Stimulated activated CD4-positive, alpha-beta T cell treated with anti-CD3 and anti-CD28 coated beads, Interleukin-1b, Interleukin-23, amount 100 ng/mL, for 4 hours (primary cell): Measurements from ENCODE around the gene FAM20B.

Source experiments
- DNase-seq, 2 donors: peaks; one replicate each; pipeline ENCODE4 v3.0.0-alpha.2; 2020; ENCODE audit warnings: low read depth in 2 of 2

The FAM20B gene

DNA sequence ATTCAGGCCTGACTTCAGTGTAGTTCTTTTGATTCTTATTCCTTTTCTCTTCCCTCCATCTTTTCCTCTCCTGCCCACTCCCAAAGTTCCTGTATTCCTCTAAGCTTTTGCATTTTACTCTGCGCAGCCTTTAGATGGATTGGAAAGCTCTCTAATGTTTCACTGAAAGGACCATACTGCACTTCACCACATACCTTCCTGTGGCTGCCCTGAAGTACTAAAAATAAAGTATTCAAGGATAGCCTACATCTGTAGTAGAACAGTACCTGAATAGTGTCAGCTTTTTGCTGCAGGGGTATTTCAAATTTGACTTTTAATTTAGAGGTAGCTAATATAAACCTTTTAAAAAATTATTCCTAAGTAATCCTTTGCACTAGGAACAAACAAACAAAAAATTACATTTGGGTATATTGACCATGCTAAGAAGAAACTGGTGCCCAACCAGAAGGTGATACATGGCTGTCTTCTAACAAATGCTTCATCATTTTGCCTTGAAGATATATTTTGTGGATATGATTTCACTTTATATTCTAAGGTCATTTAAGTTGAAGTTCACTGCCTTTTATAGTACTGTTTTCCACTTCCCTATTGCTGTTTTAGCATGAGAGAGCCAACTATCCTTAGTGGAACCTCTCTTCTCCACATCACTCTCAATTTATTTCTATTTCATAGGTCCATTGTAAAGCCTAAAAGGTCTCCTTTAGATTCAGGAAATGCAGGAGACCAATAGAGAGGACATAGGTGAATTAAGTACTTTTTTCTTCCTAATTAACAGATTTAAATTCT lies 22.8 kb downstream of the FAM20B start:
- no peak for DNase-seq

DNA sequence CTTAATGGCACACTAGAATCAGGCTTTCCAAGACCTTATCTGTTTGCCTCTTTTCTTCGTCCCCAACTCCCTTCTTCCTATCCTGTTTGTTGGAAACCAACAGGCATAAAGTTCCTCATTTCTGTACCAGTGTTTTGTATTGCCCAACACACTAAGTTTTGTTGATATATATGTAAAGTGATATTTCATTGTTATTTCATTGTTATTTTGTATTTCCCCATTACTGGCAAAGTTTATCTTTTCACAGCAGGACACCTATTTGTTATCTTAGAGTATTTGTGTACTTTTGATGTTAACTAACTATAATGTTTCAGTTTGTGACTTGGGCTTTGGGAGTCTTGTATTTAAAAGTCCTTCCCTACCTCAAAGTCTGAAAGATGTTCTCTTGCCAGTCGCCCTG lies 27.1 kb downstream of the FAM20B start:
- DNase-seq = no peak

DNA sequence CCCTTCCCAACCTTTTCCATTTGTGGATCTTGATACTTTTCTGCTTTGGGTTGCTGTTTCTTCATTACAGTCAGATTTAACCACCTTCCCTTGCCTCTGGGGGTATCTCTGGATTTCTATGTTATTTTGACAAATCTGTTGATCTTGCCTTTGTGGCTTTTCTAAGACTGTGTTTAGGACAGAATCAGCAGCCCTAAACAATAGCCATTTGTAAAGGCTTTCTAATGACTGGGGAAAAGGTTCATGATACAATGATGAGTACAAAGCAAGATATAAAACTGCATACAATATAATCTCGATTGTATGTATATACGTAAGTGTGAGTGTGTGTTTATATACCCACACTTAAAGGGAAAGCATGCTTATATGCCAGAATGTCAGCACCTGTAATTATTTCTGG lies 27.8 kb downstream of the FAM20B start:
- DNase-seq = no peak

DNA sequence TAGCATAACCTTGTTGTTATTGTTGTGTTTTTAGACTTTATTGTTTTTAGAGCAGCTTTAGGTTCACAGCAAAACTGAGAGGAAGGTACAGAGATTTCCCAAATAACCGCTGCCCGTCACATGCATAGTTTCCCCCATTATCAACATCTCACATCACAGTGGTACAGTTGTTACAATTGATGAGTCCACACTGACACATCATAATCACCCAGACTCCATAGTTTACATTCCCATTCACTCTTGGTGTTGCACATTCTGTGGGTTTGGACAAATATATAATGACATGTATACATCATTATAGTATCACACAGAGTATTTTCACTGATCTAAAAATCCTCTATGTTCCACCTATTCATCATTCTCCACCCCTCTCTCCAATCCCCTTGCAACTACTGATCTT lies 30.2 kb downstream of the FAM20B start:
- DNase-seq = no peak

DNA sequence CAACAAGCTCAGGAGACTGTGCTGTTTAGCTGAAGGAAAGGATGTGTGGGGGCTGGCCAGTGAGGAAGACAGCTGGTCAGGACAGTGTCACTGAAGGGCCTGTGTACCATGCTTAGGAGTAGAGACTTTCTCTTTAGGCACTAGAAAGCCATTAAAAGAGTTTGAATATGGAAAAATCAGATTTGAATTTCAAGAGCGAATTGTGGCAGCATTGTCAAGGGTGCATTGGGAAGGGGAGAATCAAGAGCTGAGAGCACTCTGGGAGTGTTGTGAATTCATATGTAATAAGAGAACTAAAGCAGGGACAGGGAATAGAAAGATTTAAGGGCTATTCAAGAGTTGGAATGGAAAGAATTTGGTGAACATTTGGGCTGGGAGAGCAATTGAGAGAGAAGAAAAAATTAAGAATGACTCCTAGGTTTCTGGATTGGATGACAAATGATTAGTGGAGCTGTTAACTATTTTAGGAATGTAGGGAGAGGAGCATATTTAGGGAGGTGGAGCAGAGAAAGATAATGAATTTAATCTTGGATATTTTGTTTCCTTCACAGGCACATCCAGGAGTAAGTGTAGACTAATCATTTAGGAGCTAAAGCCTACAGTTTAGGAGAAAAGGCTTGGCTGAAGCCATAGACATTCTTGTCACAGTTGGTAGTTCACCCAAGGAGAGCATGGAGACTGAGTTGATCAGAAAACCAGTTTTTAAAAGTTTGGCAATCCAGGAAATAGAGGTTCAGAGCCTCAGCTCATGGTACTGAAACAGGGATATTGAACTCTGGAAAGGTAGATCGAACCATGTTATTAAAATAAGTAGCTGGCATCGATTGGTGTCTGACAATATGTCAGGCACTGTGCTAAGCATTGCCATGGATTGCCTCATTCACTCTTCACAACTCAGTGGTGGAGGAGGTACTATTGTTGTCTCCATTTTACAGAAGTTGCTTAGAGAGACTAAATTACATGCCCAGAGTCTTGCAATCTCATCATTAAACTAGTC lies 33.1 kb downstream of the FAM20B start:
- no peak for DNase-seq

DNA sequence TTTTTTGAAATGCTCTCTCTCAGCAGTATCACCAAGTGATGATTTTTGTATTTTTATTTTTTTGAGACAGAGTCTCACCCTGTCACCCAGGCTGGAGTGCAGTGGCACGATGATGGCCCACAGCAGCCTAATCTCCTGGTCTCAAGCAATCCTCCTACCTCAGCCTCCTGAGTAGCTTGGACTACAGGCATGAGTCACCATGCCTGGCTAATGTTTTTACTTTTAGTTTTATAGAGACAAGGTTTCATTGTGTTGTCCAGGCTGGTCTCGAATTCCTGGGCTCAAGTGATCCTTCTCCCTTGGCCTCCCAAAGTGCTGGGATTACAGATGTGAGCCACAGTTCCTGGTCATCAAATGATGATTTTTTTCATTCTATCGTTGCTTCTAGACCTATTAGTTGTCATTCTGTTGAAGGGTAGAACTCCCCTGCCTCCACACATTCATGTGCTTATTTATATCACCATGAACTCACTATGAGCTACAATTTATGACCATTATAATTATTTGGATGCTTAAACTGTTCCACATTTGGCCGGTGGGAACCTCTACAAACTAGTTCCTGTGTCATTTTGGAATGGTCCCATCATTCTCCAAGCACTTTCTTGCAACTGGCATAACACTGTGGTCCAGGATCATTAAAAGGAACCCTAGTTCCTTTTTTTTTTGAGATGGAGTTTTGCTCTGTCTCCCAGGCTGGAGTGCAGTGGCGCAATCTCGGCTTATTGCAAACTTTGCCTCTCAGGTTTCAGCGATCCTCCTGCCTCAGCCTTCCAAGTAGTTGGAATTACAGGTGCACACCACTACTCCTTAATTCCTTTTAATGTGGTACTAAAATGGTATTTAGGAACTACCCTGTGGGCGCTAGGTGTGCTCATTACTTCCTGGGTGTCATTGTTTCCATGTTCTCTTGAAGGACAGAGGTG lies 35.9 kb downstream of the FAM20B start:
- no peak for DNase-seq

DNA sequence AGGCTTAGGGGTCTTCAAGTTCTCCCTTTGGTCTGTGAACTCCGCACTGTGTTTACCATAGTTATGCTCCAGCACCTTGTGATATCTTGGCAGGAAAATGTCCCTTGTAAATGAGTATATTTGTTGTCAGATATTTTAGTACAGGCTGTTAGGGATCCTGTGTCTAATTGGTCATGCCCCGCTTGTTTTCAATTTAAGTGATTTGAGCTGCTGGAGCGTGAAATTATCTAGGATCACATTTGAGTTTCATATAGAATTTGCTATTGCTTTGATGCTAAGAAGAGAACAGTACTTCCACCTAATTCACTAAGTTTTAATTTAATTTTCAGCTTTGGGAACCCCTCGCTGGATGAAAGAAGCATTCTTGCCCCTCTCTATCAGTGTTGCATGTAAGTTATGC lies 40.8 kb downstream of the FAM20B start:
- DNase-seq = no peak

DNA sequence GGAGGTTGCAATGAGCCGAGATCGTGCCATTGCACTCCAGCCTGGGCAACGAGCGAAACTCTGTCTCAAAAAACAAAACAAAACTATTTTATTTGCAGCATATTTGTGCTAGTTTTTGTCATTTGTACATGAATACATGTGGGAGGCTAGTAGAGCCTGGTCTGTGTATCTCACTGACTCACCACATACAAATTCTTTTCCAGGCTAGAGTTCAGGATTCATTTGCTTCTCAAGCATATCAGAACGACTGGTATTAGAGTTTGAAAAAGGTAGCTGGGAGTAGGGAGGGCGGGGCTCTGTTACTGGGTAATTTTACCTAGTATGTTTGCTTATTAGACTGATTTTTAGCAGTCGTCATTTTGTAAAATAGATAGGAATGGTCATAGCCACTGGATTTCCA lies 51.7 kb downstream of the FAM20B start:
- DNase-seq = no peak

DNA sequence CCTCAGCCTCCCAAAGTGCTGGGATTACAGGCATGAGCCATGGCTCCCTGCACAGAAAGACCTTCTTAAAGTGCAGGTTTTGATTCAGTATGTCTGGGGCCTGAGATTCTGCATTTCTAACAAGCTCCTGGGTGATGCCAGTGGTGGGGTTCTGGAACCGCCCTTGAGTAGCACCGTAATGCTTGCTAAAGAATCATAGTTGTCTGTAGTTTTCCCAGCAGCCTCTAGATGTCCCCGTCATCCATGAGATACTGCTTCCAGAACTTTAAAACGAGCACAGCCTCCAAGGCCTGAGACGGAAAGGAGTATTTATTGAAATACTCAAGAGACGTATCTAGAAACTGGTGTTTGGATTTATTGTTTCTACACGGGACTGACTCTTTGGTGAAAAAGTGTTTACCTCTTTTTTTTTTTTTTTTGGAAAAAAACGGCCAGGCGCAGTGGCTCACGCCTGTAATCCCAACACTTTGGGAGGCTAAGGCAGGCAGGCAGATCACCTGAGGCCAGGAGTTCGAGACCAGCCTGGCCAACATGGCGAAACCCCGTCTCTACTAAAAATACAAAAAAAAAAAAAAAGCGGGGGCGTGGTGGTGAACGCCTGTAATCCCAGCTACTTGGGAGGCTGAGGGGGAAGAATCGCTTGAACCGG lies 53.5 kb downstream of the FAM20B start:
- DNase-seq = peak in 1 of 2 donors; percentile 47

DNA sequence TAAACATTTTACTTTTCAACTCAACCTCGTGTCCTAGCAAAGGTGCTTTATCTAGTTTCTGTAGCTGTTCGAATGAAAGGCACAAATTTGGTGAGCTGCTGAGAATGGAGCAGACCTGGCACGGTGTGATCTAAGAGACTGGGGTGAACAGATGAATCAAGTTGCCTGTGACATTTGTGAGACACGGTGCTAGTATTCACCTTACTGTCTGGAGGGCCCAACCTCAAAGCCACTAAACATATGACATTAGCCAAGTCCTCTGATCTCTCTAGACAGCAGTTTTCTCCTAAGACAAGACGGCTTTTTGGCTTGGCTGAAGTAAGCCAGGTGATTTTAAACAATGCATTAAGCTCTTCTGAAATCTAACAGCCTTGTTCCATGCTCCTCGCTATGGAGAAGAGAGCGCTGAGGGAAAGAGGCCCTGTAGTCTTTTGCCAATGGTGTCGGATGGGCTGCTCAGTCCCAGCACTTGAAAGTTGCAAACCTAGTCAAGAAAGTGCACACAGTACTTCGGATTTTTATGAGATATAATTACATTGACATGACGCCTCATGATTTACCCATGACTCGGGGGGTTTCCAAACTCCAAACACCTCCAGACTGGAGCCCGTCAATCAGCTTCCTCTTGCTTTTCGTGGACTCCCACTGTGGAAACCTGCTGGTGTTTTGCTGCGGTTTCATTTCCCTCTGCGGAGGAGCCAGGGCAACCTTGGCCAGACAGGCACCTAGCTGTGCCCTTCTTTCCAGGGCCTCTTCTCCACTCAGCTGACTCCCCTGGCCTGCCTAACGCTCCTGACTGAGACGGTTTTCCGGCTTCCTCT lies 55.4 kb downstream of the FAM20B start:
- DNase-seq = peak; percentile 8 to 11

DNA sequence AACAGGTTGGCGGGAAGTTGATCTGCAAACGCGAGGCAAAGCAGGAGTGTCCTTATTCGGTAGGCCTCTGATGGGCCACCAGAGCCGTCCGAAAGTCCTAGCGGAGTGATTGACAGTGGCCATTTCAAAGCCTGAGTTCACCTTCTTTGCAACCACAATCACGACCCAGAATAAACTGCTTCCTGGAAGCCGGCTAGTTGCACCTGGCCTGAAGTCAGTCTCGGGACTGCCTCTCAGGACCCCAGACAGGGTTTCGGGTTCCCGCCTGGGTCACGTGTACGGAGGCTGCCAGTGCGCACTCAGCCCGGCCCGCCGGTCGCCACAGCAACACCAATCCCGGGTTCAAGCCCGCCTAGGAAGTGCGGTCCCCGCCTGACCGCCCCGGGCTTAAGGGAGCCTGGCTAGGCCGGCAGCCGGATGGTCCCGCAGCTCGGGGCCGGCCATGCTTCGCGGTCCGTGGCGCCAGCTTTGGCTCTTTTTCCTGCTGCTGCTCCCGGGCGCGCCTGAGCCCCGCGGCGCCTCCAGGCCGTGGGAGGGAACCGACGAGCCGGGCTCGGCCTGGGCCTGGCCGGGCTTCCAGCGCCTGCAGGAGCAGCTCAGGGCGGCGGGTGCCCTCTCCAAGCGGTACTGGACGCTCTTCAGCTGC lies 56.1 kb downstream of the FAM20B start, which contains the start of gene TOR3A:
TSS of gene TOR3A (plus strand) at position 384 of the 646 bp plus-strand sequence. CDS start at position 443, 59 bp downstream.
- peak; percentile 47 to 69 for DNase-seq

DNA sequence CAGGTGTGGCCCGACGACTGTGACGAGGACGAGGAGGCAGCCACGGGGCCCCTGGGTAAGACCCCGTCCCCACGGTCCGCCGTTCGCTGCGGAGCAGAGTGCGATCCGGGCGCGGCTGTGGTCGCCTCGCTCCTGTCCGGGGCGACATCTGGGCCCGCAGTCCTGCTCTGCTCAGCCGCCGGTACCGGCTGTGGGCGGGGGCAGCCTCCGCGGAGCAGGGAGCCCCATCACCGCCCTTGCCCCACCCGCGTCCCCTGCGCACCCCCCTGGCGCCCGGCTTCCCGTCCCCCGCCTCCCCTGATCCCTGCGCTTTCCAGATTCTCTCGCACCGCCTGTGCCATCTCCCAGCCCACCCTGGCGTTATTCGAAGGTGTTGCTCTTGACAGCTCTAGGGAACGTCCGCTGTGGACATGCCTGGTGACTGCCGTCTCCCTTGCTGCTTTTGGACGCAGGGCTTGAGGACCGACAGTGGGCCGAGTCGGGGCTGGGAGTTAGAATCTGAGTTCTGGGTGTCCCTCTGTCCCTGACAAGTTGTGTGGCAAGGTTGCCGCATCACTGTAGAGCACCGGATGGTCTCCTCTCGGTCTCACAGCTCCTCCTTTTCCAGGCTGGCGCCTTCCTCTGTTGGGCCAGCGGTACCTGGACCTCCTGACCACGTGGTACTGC lies 56.8 kb downstream of the FAM20B start:
- DNase-seq = peak; percentile 8 to 15

DNA sequence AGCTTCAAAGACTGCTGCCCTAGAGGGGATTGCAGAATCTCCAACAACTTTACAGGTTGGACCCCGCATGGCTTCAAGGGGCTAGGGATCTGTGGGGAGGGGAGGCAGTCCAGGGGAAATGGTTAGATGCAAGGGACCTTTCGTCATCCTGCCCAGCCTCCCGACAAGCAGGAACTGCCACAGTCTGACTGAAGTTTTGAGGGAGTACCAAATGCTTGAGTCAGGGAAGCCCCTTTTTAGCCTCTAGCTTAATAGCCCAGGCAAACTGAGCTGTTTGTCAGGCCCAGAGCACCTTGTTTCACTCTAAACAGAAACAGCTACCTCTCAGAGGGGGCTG lies 57.3 kb downstream of the FAM20B start:
- no peak for DNase-seq

DNA sequence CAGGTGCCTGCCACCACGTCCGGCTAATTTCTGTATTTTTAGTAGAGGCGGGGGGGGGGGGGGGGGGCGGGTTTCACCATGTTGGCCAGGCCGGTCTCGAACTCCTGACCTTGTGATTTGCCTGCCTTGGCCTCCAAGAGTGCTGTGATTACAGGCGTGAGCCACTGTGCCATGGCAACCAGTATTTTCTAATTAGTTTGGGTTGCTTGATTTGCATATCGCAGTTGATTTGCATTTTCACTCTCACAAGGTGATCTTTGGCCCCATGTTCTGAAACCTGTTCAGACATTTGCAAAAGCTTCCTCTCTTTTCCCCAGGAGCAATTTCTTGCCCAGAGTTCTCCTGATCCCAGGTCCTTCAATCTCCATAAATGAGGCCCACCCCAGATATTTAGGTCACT lies 57.8 kb downstream of the FAM20B start:
- no peak for DNase-seq

DNA sequence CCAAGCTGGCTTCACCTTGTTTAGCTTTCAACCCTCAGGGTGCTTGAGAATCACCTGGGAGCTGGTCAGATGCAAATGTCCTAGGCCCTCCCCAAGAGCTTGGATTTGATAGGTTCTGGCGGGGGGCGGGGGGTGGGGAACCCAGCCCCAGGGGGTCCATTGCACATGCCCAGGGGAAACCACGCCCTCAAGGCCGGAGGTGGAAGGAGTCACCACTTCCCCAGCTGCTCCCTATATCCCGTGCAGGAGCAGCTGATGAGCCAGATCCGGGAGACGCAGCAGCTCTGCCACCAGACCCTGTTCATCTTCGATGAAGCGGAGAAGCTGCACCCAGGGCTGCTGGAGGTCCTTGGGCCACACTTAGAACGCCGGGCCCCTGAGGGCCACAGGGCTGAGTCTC lies 62.0 kb downstream of the FAM20B start:
- no peak for DNase-seq

DNA sequence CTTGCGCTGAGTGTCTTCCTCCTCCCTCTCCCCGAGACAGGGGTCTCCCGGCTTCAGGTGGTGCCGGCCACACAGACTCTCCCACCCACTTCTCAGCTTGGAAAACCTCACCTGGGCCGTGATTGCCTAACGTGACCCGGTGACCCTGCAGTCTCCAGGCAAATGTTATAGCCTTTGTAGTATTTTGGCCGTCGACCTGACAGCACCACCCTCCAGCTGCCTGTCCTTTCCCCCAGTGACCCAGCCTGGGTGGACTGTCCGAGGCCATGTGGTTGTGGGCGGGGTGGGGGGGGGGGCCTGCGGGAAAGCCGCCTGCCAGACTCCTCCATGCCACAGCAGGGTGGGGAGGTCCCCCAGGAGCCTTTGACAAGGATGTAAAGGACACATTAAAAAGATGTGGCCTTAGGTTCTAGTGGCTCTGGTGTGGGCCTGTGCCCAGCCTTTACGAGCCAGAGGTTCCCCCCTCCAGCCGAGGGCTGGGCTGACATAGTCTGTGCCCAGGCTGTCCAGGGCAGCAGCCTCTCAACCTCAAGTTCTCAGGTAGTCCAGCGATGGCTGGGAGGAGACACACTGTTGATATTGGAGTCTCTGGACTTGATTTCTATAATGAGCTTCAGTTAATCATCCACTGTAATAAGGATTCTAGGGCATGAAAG lies 64.3 kb downstream of the FAM20B start:
- no peak for DNase-seq

DNA sequence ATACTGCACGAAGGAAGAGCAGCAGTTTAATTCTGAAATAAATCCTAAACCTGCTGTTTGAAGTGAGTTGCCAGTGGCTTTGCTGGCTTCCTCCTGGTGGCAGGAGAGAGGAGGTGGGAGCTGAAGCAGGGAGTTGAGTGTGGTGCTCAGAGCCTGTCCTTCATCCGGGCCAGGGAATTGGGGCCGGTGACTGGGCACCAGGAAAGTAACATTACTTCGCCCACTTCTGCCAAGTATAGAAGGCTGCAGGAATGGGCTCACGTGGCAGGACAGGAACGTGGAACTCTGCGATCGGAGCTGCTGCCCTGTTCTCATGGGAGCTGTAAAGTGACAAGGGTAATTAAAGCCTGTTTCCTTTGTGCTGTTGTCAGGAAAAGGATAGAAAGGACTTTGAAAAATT lies 64.8 kb downstream of the FAM20B start:
- DNase-seq = no peak

DNA sequence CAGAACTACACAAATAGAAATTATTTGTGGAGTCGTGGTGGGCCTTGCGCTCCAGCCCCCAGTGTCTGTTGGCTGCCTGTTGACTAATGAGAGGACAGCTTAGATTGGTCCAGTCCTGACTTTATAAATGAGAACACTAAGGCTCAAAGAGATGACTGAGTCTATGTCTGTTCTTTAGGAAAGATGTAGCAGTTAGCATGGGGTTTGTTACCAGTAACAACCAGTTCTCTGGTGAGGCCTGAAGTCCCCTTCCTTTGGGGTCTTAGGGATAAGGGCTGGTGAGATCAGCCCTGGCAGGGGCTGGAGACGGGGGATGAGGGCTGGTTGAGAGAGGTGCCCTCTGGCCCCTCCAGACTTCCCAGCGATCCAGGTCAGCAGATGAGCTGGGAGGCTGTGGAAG lies 65.2 kb downstream of the FAM20B start:
- DNase-seq = no peak

DNA sequence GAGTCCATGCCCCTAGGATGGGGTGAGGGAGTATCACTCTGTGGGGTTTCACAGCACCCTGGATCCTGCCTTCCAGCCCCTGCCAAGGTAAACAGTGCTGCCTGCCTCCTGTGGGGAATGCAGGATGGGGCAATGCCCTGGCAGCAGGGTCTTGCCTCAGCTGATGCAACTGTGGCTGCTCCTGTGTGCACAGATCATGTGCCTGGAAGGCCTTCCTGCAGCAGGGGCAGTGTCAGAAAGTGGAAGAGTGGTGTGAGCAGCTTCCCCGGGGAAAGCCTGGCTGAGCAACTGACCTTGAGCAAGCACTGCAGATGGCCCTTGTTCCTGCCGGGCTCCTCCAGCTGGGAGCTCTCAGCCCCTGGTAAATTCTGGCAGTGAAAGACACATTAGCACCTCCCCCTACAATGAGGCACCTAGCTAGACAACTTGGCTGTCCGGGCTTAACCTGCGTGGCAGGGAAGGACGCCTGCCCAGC lies 66.0 kb downstream of the FAM20B start:
- no peak for DNase-seq
